HS-5 (cell line): ENCODE measurements around the gene IL12A.

Experiments used
- DNase-seq: peaks from one replicate; pipeline ENCODE4 v3.0.0-alpha.2; 2012; ENCODE audit warnings: low read depth

The IL12A gene

DNA sequence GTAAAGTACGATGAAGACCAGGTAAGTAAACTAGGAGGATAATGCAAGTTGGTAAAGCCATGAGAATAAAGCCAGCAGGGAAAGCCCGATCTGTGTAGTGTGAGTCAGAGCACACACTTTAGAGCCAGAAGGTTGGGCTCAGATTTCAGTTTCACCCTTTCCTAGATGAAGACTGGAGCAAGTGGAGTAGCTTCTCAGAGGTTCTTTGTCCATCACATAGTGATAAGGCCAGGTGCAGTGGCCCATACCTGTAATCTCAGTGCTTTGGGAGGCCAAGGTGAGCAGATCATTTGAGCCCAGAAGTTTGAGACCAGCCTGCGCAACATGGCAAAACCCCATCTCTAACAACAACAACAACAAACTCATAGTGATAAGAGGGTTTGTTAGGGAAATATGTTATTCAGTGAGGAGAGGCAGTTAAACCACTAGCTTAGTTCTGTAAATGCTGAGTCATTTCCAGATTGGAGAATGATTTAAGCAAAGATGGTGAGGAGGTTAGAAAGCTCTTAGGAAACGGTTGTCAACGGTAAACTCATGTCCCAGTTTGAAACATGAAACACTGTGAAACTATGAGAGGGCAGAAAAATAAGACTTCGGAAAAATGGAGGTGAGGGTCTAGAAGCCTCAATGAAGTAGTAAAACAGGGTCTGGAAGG is 39.0 kb downstream of the IL12A start:
- no peak for DNase-seq

DNA sequence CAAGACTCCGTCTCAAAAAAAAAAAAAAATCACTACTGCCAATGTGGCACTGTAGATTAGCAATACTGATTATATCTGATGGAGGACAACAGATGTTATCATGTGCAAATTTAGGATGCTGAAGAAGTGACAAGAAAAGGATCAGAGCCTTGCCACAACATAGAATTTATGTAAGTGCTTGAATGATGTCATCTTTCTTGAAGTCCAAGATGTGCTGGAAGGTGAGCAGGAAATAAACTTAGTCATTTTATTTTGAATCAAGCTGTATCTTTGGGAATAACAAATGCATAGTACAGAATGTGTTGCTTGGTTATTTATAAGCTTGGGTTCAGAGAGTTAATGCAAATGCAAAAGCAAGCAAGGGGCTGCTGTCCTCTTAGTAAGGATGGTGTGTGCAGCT is 47.1 kb downstream of the IL12A start:
- no peak for DNase-seq

DNA sequence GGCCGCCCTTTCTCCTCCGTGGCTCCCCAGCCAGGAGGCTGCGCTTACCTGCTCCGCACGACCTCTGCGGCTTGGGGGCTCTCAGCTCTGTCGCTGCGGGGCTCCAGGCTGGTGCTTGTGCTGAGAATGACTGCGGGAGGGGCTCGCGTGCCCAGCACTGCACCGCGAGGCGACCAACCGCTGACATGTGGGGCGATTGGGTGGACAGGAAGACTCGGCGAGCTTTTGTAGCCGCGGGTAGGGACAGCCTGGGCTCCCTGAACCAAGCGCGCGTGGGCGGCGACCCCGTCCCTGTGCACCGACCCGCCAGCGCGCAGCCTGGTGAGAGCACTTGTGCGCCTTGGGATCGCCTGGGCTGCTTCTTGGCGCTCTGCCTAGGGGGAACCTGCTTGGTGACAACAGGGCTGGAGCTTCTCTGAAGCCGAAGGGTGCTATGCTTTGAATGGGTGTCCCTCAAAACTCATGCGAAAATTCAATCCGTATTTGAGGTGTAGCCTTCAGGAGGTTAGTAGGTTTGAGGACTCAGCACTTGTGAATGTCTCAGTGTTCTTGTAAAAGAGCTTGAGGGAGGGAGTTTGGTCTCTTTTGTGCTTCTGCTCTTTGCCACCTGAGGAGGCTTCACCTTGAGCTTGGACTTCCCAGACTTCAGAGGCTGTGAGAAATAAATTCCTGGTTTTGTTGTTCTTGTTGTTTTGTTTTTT is 50.4 kb downstream of the IL12A start:
- no peak for DNase-seq

DNA sequence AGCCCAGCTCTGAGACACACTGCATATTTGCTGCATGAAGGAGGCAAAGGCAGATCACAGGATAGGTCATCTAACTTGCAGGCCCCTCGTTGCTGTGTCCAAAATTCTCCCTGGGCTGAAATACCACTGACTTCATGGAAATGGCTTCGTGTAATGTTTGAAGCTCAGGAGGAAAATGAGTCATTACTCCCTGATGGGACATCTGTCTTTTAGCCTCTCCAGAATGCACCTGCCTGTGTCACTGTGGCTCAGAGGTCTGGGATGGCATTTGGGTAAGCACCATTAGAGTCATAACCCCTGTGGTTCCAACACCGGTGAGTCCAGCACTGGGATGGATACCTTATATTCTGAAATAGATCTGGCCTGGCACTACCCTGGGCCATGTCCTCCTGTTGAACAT is 51.5 kb downstream of the IL12A start:
- no peak for DNase-seq

DNA sequence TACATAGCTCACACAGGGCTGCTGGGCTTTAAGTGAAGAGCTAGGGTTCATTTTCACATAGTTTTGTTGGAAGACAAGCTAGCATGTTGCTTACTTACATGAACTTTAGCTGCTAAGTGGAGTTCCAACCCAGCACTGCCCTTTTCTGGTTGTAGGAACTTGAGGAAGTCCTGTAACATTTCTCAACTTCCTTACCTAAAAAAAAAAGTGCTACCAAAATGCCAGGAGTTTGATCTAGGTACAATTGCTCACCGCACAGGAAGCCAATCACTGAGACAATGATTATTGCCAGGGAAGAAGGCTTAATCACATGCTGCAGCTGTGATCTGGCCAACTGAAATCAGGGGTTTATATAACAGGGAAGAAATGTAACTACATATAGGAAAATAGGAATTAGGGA is 52.8 kb downstream of the IL12A start:
- no peak for DNase-seq

DNA sequence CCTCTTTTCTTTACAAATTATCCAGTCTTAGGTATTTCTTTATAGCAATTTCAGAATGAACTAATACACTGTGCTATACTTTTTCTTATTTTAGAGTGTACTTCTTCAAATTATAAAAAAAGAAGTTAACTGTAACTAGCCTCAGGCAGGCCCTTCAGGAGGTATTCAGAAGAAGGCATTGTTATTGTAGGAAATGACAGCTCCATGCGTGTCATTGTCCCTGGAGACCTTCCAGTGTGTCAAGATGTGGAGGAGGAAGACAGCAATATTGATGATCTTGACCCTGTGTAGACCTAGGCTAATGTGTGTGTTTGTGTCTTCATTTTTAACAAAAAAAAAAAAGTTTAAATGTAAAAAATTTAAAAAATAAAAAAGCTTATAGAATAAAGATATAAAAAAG is 55.5 kb downstream of the IL12A start:
- DNase-seq, result no peak
